IPS DF 6.9 (cell line): Measurements from ENCODE around the gene CDRT15.
"Not testable (repeated sequence)": the region's sequence is repeated elsewhere in the genome, so short reads cannot be mapped to it uniquely, and the experiment has no call there.

Experiments
- DNase-seq: peaks from one replicate; pipeline ENCODE4 v3.0.0-alpha.2; 2013; ENCODE audit warnings: low read depth, low spot score
- H3K27ac ChIP-seq: one replicate; pipeline ENCODE4 v1.5.1; 2013; ENCODE audit warnings: low read length, control low read depth
- H3K27me3 ChIP-seq: 2 replicates; pipeline ENCODE4 v1.6.1; 2013; ENCODE audit warnings: mild to moderate bottlenecking, low read length; ENCODE audit not compliant: control insufficient read depth, insufficient read depth
- H3K36me3 ChIP-seq: 2 replicates; pipeline ENCODE4 v1.6.1; 2013; ENCODE audit warnings: low read length; ENCODE audit not compliant: control insufficient read depth, insufficient read depth
- H3K4me1 ChIP-seq: 2 replicates; pipeline ENCODE4 v1.6.1; 2013; ENCODE audit warnings: low read length; ENCODE audit not compliant: control insufficient read depth, insufficient read depth
- H3K4me3 ChIP-seq: 2 replicates; pipeline ENCODE4 v1.5.1; 2013; ENCODE audit warnings: mild to moderate bottlenecking, low read length
- H3K9me3 ChIP-seq: 2 replicates; pipeline ENCODE4 v1.6.1; 2013; ENCODE audit warnings: low read length, inconsistent platforms; ENCODE audit not compliant: control insufficient read depth, insufficient read depth
- WGBS: extraction: QIAGEN DNeasy Blood & Tissue Kit; methylation state at CpG from one replicate; pipeline ENCODE4 v1.1.7; 2013; ENCODE audit warnings: mixed read lengths, missing lambda C conversion rate; ENCODE audit not compliant: insufficient read length, insufficient coverage; 5-methylcytosine and 5-hydroxymethylcytosine counted together

CDRT15 gene

GRCh38 chr17:14236762-14237161, at the start of gene CDRT15:
CDRT15 (minus strand) TSS chr17:14236862; CDS start chr17:14236833, 29 bp downstream.
- WGBS = no CpG with 5 or more reads among the region's 11 CpGs
- not testable (repeated sequence) for H3K27ac ChIP-seq, H3K4me3 ChIP-seq, H3K4me1 ChIP-seq, H3K27me3 ChIP-seq, H3K9me3 ChIP-seq, DNase-seq, H3K36me3 ChIP-seq

GRCh38 chr17:14282726-14283125, 46.1 kb upstream of the CDRT15 start:
- DNase-seq = no peak
- Histone ChIP-seq H3K4me3 (no peak overlapping the region), H3K4me1 (no peaks in the 10 kb centered on the region), H3K27ac (no peak overlapping the region), H3K27me3 (no peaks in the 10 kb centered on the region), H3K9me3 (no peaks in the 10 kb centered on the region), H3K36me3 (no peaks in the 10 kb centered on the region)
- no CpG with 5 or more reads among the region's 2 CpGs for WGBS

- H3K27ac ChIP-seq = no peak overlapping the region
- no peaks in the 10 kb centered on the region for H3K36me3 ChIP-seq
- no peaks in the 10 kb centered on the region for H3K9me3 ChIP-seq
- no peak for DNase-seq
- no peak overlapping the region for H3K4me3 ChIP-seq
- WGBS = no CpG with 5 or more reads among the region's 3 CpGs
- H3K4me1 ChIP-seq = no peaks in the 10 kb centered on the region
- H3K27me3 ChIP-seq = no peaks in the 10 kb centered on the region
Observed at GRCh38 chr17:14281530-14281929, 44.9 kb upstream of the CDRT15 start.

- no peaks in the 10 kb centered on the region for H3K4me1 ChIP-seq
- no peak for DNase-seq
- no peaks in the 10 kb centered on the region for H3K9me3 ChIP-seq
- H3K27me3 ChIP-seq = no peaks in the 10 kb centered on the region
- no CpG with 5 or more reads among the region's 2 CpGs for WGBS
- no peak overlapping the region for H3K27ac ChIP-seq
- no peaks in the 10 kb centered on the region for H3K36me3 ChIP-seq
- H3K4me3 ChIP-seq = no peak overlapping the region
Observed at GRCh38 chr17:14276535-14277250, 40.0 kb upstream of the CDRT15 start.

- no peak for DNase-seq
- Histone ChIP-seq H3K27ac (no peak overlapping the region), H3K36me3 (no peaks in the 10 kb centered on the region), H3K27me3 (no peaks in the 10 kb centered on the region), H3K4me3 (no peak overlapping the region), H3K9me3 (no peaks in the 10 kb centered on the region), H3K4me1 (no peaks in the 10 kb centered on the region)
- no CpG with 5 or more reads among the region's 2 CpGs for whole genome bisulfite sequencing
Observed at GRCh38 chr17:14270508-14270907, 33.8 kb upstream of the CDRT15 start.

- no peak for DNase-seq
- H3K27me3 ChIP-seq = no peaks in the 10 kb centered on the region
- H3K36me3 ChIP-seq = no peaks in the 10 kb centered on the region
- H3K4me3 ChIP-seq = no peak overlapping the region
- no peaks in the 10 kb centered on the region for H3K9me3 ChIP-seq
- no CpG with 5 or more reads among the region's 5 CpGs for WGBS
- H3K4me1 ChIP-seq = no peaks in the 10 kb centered on the region
- H3K27ac ChIP-seq = no peak overlapping the region
Observed at GRCh38 chr17:14269473-14269872, 32.8 kb upstream of the CDRT15 start.

- no CpG with 5 or more reads among the region's 2 CpGs for WGBS
- Histone ChIP-seq H3K27ac (no peak overlapping the region), H3K4me3 (no peak overlapping the region), H3K4me1 (no peaks in the 10 kb centered on the region), H3K27me3 (no peaks in the 10 kb centered on the region), H3K9me3 (no peaks in the 10 kb centered on the region), H3K36me3 (no peaks in the 10 kb centered on the region)
- DNase-seq = peak; percentile 7
Observed at GRCh38 chr17:14268264-14268663, 31.6 kb upstream of the CDRT15 start.

- WGBS = no CpG with 5 or more reads among the region's 5 CpGs
- no peak for DNase-seq
- no peaks in the 10 kb centered on the region for H3K4me1 ChIP-seq
- no peaks in the 10 kb centered on the region for H3K36me3 ChIP-seq
- H3K27me3 ChIP-seq = no peaks in the 10 kb centered on the region
- no peak overlapping the region for H3K27ac ChIP-seq
- no peak overlapping the region for H3K4me3 ChIP-seq
- H3K9me3 ChIP-seq = no peaks in the 10 kb centered on the region
Observed at GRCh38 chr17:14261406-14261805, 24.7 kb upstream of the CDRT15 start.

GRCh38 chr17:14245629-14246028, 9.0 kb upstream of the CDRT15 start:
- Histone ChIP-seq H3K4me1 (no peaks in the 10 kb centered on the region), H3K27ac (no peak overlapping the region), H3K27me3 (no peaks in the 10 kb centered on the region), H3K9me3 (no peaks in the 10 kb centered on the region), H3K4me3 (no peak overlapping the region), H3K36me3 (no peaks in the 10 kb centered on the region)
- no CpG with 5 or more reads among the region's 3 CpGs for WGBS
- no peak for DNase-seq

- WGBS = no CpG with 5 or more reads among the region's 1 CpG
- no peak for DNase-seq
- Histone ChIP-seq H3K36me3 (no peaks in the 10 kb centered on the region), H3K4me1 (no peaks in the 10 kb centered on the region), H3K27ac (no peak overlapping the region), H3K27me3 (no peaks in the 10 kb centered on the region), H3K9me3 (no peaks in the 10 kb centered on the region), H3K4me3 (no peak overlapping the region)
Observed at GRCh38 chr17:14245002-14245401, 8.3 kb upstream of the CDRT15 start.

GRCh38 chr17:14239271-14239670, 2.6 kb upstream of the CDRT15 start:
- not testable (repeated sequence) for H3K9me3 ChIP-seq, H3K36me3 ChIP-seq, H3K27me3 ChIP-seq, H3K4me1 ChIP-seq, H3K4me3 ChIP-seq, DNase-seq, H3K27ac ChIP-seq
- WGBS = no CpG with 5 or more reads among the region's 5 CpGs
